ENCODE measurements around the gene PROSER1. TPM values are rescaled to one million over a fixed set of nuclear protein-coding genes. Genes with fewer than 3 reads are reported as not detected.

The PROSER1 gene
- total RNA-seq, 2 experiments from 2014 or later = 64.8 to 75.4 TPM

- peaks cover 4% of the 10 kb centered on the region for H3K4me1 Mint-ChIP-seq
- H3K4me3 Mint-ChIP-seq = no peak within 1 kb of the TSS
- DNase-seq = no peak
- no peaks in the 10 kb centered on the region for H3K9me3 Mint-ChIP-seq (ENCODE audit: low read depth)
- no peaks in the 10 kb centered on the region for H3K27me3 Mint-ChIP-seq
- ATAC-seq = no peak
- CTCF ChIA-PET = no interaction called here
- H3K27ac Mint-ChIP-seq = no peak within 1 kb of the TSS
- POLR2A ChIA-PET = no interaction called here
- intact Hi-C loops (cut with DNase I, micrococcal nuclease) = no loop called here
- H3K36me3 Mint-ChIP-seq (ENCODE audit: low read depth) = no peaks in the 10 kb centered on the region
Measured at GRCh38 chr13:38990693-38991092, 47.2 kb downstream of the PROSER1 start, which contains the start of gene STOML3. STOML3 (minus strand) TSS chr13:38990831; CDS start chr13:38990721, 110 bp downstream.

GRCh38 chr13:38981096-38981495 is 56.8 kb downstream of the PROSER1 start:
- DNase-seq (no peak), ATAC-seq (no peak)
- CTCF ChIA-PET = no interaction called here
- Mint-ChIP-seq H3K27ac (no peak overlapping the region), H3K36me3 (ENCODE audit: low read depth) (no peaks in the 10 kb centered on the region), H3K9me3 (ENCODE audit: low read depth) (peaks cover 16% of the 10 kb centered on the region), H3K4me1 (no peaks in the 10 kb centered on the region), H3K4me3 (no peak overlapping the region), H3K27me3 (peaks cover 6% of the 10 kb centered on the region)
- intact Hi-C loops (cut with DNase I, micrococcal nuclease) = no loop called here
- POLR2A ChIA-PET = no interaction called here

- Mint-ChIP-seq H3K9me3 (ENCODE audit: low read depth) (peaks cover 16% of the 10 kb centered on the region), H3K27me3 (peaks cover 6% of the 10 kb centered on the region), H3K36me3 (ENCODE audit: low read depth) (no peaks in the 10 kb centered on the region), H3K4me3 (no peak overlapping the region), H3K27ac (no peak overlapping the region), H3K4me1 (no peaks in the 10 kb centered on the region)
- DNase-seq = no peak
- CTCF ChIA-PET = interaction anchor here (1.0 kb wide), 1 partner anchor 11 kb away, joined by 3 read pairs; no protein-coding TSS in a partner anchor
- POLR2A ChIA-PET = no interaction called here
- intact Hi-C loops (cut with DNase I, micrococcal nuclease) = no loop called here
- no peak for ATAC-seq
Measured at GRCh38 chr13:38980750-38981078, 57.2 kb downstream of the PROSER1 start.

- ChIA-PET POLR2A (no interaction called here), CTCF (interaction anchor here (0.6 to 1.0 kb wide), 2 partner anchors 10 to 361 kb away, joined by 3 read pairs; no protein-coding TSS in a partner anchor)
- peaks cover 6% of the 10 kb centered on the region for H3K27me3 Mint-ChIP-seq
- H3K27ac Mint-ChIP-seq = no peak overlapping the region
- H3K4me1 Mint-ChIP-seq = no peaks in the 10 kb centered on the region
- intact Hi-C loops (cut with DNase I, micrococcal nuclease) = no loop called here
- H3K9me3 Mint-ChIP-seq (ENCODE audit: low read depth) = peaks cover 16% of the 10 kb centered on the region
- no peak overlapping the region for H3K4me3 Mint-ChIP-seq
- DNase-seq = no peak
- no peak for ATAC-seq
- no peaks in the 10 kb centered on the region for H3K36me3 Mint-ChIP-seq (ENCODE audit: low read depth)
Measured at GRCh38 chr13:38979891-38980749, 57.8 kb downstream of the PROSER1 start.

GRCh38 chr13:38970380-38971051 is 67.4 kb downstream of the PROSER1 start:
- CTCF ChIA-PET = interaction anchor here (1.2 to 1.8 kb wide), 2 partner anchors 10 to 642 kb away, joined by 3 to 6 read pairs; no protein-coding TSS in a partner anchor
- H3K36me3 Mint-ChIP-seq (ENCODE audit: low read depth) = no peaks in the 10 kb centered on the region

GRCh38 chr13:38969187-38969586 is 68.7 kb downstream of the PROSER1 start:
- ChIA-PET CTCF (interaction anchor here (1.2 kb wide), 1 partner anchor 11 kb away, joined by 3 read pairs; no protein-coding TSS in a partner anchor), POLR2A (no interaction called here)
- Mint-ChIP-seq H3K36me3 (ENCODE audit: low read depth) (no peaks in the 10 kb centered on the region), H3K4me1 (no peaks in the 10 kb centered on the region), H3K27ac (no peak overlapping the region), H3K27me3 (peaks cover 4% of the 10 kb centered on the region), H3K4me3 (no peak overlapping the region), H3K9me3 (ENCODE audit: low read depth) (no peaks in the 10 kb centered on the region)
- ATAC-seq (no peak), DNase-seq (no peak)
- intact Hi-C loops (cut with DNase I, micrococcal nuclease) = no loop called here

More at GRCh38 chr13:38970380-38971051, 67.4 kb downstream of the PROSER1 start:
- ATAC-seq (no peak), DNase-seq (no peak)
- no peak overlapping the region for H3K27ac Mint-ChIP-seq
- POLR2A ChIA-PET = no interaction called here
- no peak overlapping the region for H3K4me3 Mint-ChIP-seq
- intact Hi-C loops (cut with DNase I, micrococcal nuclease) = loop anchor here in 1 of 2 experiments (5.0 kb wide), 1 partner anchor 642 kb away; no protein-coding TSS in a partner anchor
- H3K27me3 Mint-ChIP-seq = peaks cover 2% of the 10 kb centered on the region
- no peaks in the 10 kb centered on the region for H3K4me1 Mint-ChIP-seq
- no peaks in the 10 kb centered on the region for H3K9me3 Mint-ChIP-seq (ENCODE audit: low read depth)

GRCh38 chr13:38967446-38967845 is 70.4 kb downstream of the PROSER1 start:
- Mint-ChIP-seq H3K27ac (no peak overlapping the region), H3K27me3 (peaks cover 4% of the 10 kb centered on the region), H3K4me1 (no peaks in the 10 kb centered on the region), H3K9me3 (ENCODE audit: low read depth) (no peaks in the 10 kb centered on the region), H3K4me3 (no peak overlapping the region), H3K36me3 (ENCODE audit: low read depth) (no peaks in the 10 kb centered on the region)
- CTCF ChIA-PET = no interaction called here
- intact Hi-C loops (cut with DNase I, micrococcal nuclease) = no loop called here
- ATAC-seq (no peak), DNase-seq (no peak)
- POLR2A ChIA-PET = no interaction called here

GRCh38 chr13:38965281-38965680 is 72.6 kb downstream of the PROSER1 start:
- Mint-ChIP-seq H3K36me3 (ENCODE audit: low read depth) (no peaks in the 10 kb centered on the region), H3K27ac (no peak overlapping the region), H3K4me3 (no peak overlapping the region), H3K4me1 (no peaks in the 10 kb centered on the region), H3K9me3 (ENCODE audit: low read depth) (peaks cover 3% of the 10 kb centered on the region), H3K27me3 (peaks cover 6% of the 10 kb centered on the region)
- ChIA-PET POLR2A (no interaction called here), CTCF (no interaction called here)
- ATAC-seq (no peak), DNase-seq (no peak)
- intact Hi-C loops (cut with DNase I, micrococcal nuclease) = no loop called here

- H3K36me3 Mint-ChIP-seq (ENCODE audit: low read depth) = no peaks in the 10 kb centered on the region
- ChIA-PET POLR2A (no interaction called here), CTCF (no interaction called here)
- ATAC-seq = no peak
- intact Hi-C loops (cut with DNase I, micrococcal nuclease) = no loop called here
- peaks cover 6% of the 10 kb centered on the region for H3K9me3 Mint-ChIP-seq (ENCODE audit: low read depth)
- no peaks in the 10 kb centered on the region for H3K4me1 Mint-ChIP-seq
- H3K4me3 Mint-ChIP-seq = no peak overlapping the region
- DNase-seq = no peak
- no peak overlapping the region for H3K27ac Mint-ChIP-seq
- H3K27me3 Mint-ChIP-seq = peaks cover 6% of the 10 kb centered on the region
Measured at GRCh38 chr13:38960175-38960574, 77.7 kb downstream of the PROSER1 start.

Other genes starting within 250 kb of the PROSER1 start
- gene STOML3, start 47.3 kb downstream of the PROSER1 start, total RNA-seq = not detected
- 10 to 100 TPM in 1 of 2 experiments, 1 to 10 TPM in 1; 9.0 to 12.3 TPM for gene NHLRC3, start 367 bp upstream of the PROSER1 start, total RNA-seq